Activated CD4-positive, CD25-positive, alpha-beta regulatory T cell treated with anti-CD3 and anti-CD28 coated beads, Interleukin-2, amount 50 U/mL, for 24 hours (primary cell): ENCODE data around the gene BMPER.

Experiments
- ATAC-seq, 2 donors: fragments of 150-1000 bp; cut with Tn5 transposase; one replicate each; pipeline ENCODE4 v1.10.0; 2021; ENCODE audit warnings: mild to moderate bottlenecking in 1 of 2, moderate library complexity in 1 of 2

BMPER gene

GRCh38 chr7:33973231-33974015 is 68.1 kb downstream of the BMPER start:
- no peak for ATAC-seq

GRCh38 chr7:33979300-33979806 is 74.0 kb downstream of the BMPER start:
- no peak for ATAC-seq

GRCh38 chr7:33979807-33980355 is 74.5 kb downstream of the BMPER start:
- no peak for ATAC-seq

GRCh38 chr7:33981226-33981625 is 75.9 kb downstream of the BMPER start:
- ATAC-seq, result no peak

- no peak for ATAC-seq
Measured at GRCh38 chr7:33981671-33982424, 76.5 kb downstream of the BMPER start.

- ATAC-seq, result no peak
Measured at GRCh38 chr7:33982425-33982786, 77.1 kb downstream of the BMPER start.

GRCh38 chr7:33986451-33986850 is 81.1 kb downstream of the BMPER start:
- no peak for ATAC-seq

GRCh38 chr7:33986951-33987947 is 81.9 kb downstream of the BMPER start:
- ATAC-seq, result no peak

GRCh38 chr7:33996899-33997298 is 91.6 kb downstream of the BMPER start:
- no peak for ATAC-seq

GRCh38 chr7:33998476-33998875 is 93.1 kb downstream of the BMPER start:
- ATAC-seq, result no peak

GRCh38 chr7:34011017-34011695 is 105.8 kb downstream of the BMPER start:
- ATAC-seq, result no peak

- ATAC-seq, result no peak
Measured at GRCh38 chr7:34011696-34012095, 106.4 kb downstream of the BMPER start.

GRCh38 chr7:34013421-34013820 is 108.1 kb downstream of the BMPER start:
- ATAC-seq, result no peak

GRCh38 chr7:34015651-34016050 is 110.3 kb downstream of the BMPER start:
- no peak for ATAC-seq

- no peak for ATAC-seq
Measured at GRCh38 chr7:34016876-34017275, 111.5 kb downstream of the BMPER start.

GRCh38 chr7:34019301-34019790 is 114.0 kb downstream of the BMPER start:
- ATAC-seq, result no peak

GRCh38 chr7:34022626-34023025 is 117.3 kb downstream of the BMPER start:
- no peak for ATAC-seq

GRCh38 chr7:34025600-34025999 is 120.3 kb downstream of the BMPER start:
- no peak for ATAC-seq

GRCh38 chr7:34026481-34027190 is 121.3 kb downstream of the BMPER start:
- no peak for ATAC-seq

- ATAC-seq, result no peak
Measured at GRCh38 chr7:34031156-34031555, 125.8 kb downstream of the BMPER start.

- ATAC-seq, result no peak
Measured at GRCh38 chr7:34034728-34035127, 129.4 kb downstream of the BMPER start.
